Thyroid gland (tissue), 4 donors: ENCODE measurements around the gene HMCN2. TPM values are rescaled to one million over a fixed set of nuclear protein-coding genes. Genes with fewer than 3 reads are reported as not detected.

Source experiments
- DNase-seq, 2 donors: peaks; one replicate each; pipeline ENCODE4 v3.0.0-alpha.2; 2019
- H3K27ac ChIP-seq, 3 donors: fragments of 200-600 bp; sonication (generic); 1 replicate in 2 of 3; 2 replicates in 1 of 3; pipeline ENCODE4 v1.5.1; 2016 to 2019; ENCODE audit warnings: mild to moderate bottlenecking in 1 of 3, moderate library complexity in 1 of 3
- H3K27me3 ChIP-seq: fragments of 200-600 bp; sonication (generic); one replicate; pipeline ENCODE4 v1.5.1; 2019
- H3K36me3 ChIP-seq, 2 donors: fragments of 200-600 bp; sonication (generic); one replicate each; pipeline ENCODE4 v1.5.1; 2016 to 2019
- H3K4me1 ChIP-seq, 2 donors: fragments of 200-600 bp; sonication (generic); one replicate each; pipeline ENCODE4 v1.5.1; 2017 to 2019
- H3K4me3 ChIP-seq, 3 donors: fragments of 200-600 bp; sonication (generic); replicated peaks in 1 of 3; 1 replicate in 2 of 3; 2 replicates in 1 of 3; pipeline ENCODE4 v1.5.1; 2016; ENCODE audit warnings: mild to moderate bottlenecking in 1 of 3
- H3K9me3 ChIP-seq: fragments of 200-600 bp; sonication (generic); one replicate; pipeline ENCODE4 v1.5.1; 2017
- POLR2A ChIP-seq, 2 donors: fragments of 450-650 bp; IDR thresholded peaks; one replicate each; pipeline ENCODE4 v1.6.1; 2017; ENCODE audit warnings: antibody characterized with exemption in 2 of 2, mild to moderate bottlenecking in 2 of 2, moderate library complexity in 1 of 2
- WGBS, 2 donors: methylation state at CpG; one replicate each; pipeline ENCODE4 v1.1.5; 2017; 5-methylcytosine and 5-hydroxymethylcytosine counted together
- intact Hi-C: fragments of 100-400 bp; cut with DNase I; formaldehyde crosslinking; loops from one replicate; pipeline ENCODE4 v1.15.1; 2023
- total RNA-seq, 4 donors: library from RNA; depleted of rRNA; stranded (reverse); fragments of >200 nt; gene quantifications; one replicate each; pipeline ENCODE4 v1.2.3, GENCODE V29; 2016
- TF ChIP-seq, protein P1 (sequence below), 6 experiments: fragments of 200-600 bp in 3 of 6; fragments of 450-650 bp in 3 of 6; sonication (generic) in 3 of 6; IDR thresholded peaks; one replicate each; pipeline ENCODE4 v1.5.1; 2016 to 2019; ENCODE audit warnings: antibody characterized with exemption in 6 of 6, mild to moderate bottlenecking in 2 of 6, inconsistent platforms in 1 of 6, moderate library complexity in 1 of 6

Gene HMCN2
- total RNA-seq, 4 donors from 2014 or later, result 1.7 to 5.5 (median 3.5) TPM

DNA sequence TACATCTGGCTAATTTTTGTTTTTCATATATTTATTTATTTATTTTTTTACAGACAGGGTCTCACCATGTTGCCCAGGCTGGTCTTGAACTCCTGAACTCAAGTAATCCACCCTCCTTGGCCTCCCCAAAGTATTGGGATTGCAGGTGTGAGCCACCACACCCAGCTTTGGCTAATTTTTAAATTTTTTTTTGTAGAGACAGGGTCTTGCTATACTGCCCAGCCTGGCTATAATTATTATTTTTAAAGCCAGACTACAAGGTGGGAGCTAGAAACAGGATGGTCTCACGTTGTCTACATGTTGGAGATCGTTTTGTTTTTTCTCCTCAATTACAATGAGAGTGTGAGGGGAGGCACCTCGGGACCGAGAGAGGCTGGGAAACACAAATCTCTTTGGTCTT is 203.0 kb downstream of the HMCN2 start:
- no peak for DNase-seq
- Histone ChIP-seq H3K36me3 (peaks cover 12 to 14% of the 10 kb centered on the region in 2 donors), H3K27ac (no peak overlapping the region), H3K9me3 (no peaks in the 10 kb centered on the region), H3K4me1 (no peaks in the 10 kb centered on the region), H3K4me3 (no peak overlapping the region), H3K27me3 (no peaks in the 10 kb centered on the region)
- intact Hi-C loops, result no loop called here
- TF ChIP-seq, protein P1, sequence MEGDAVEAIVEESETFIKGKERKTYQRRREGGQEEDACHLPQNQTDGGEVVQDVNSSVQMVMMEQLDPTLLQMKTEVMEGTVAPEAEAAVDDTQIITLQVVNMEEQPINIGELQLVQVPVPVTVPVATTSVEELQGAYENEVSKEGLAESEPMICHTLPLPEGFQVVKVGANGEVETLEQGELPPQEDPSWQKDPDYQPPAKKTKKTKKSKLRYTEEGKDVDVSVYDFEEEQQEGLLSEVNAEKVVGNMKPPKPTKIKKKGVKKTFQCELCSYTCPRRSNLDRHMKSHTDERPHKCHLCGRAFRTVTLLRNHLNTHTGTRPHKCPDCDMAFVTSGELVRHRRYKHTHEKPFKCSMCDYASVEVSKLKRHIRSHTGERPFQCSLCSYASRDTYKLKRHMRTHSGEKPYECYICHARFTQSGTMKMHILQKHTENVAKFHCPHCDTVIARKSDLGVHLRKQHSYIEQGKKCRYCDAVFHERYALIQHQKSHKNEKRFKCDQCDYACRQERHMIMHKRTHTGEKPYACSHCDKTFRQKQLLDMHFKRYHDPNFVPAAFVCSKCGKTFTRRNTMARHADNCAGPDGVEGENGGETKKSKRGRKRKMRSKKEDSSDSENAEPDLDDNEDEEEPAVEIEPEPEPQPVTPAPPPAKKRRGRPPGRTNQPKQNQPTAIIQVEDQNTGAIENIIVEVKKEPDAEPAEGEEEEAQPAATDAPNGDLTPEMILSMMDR (IDR thresholded peaks at IDR 0.05), result no peak
- TF ChIP-seq POLR2A (IDR thresholded peaks at IDR 0.05), result no peak
- 78 to 80% methylated on average over 4 of the region's 4 CpGs for WGBS, 2 donors

DNA sequence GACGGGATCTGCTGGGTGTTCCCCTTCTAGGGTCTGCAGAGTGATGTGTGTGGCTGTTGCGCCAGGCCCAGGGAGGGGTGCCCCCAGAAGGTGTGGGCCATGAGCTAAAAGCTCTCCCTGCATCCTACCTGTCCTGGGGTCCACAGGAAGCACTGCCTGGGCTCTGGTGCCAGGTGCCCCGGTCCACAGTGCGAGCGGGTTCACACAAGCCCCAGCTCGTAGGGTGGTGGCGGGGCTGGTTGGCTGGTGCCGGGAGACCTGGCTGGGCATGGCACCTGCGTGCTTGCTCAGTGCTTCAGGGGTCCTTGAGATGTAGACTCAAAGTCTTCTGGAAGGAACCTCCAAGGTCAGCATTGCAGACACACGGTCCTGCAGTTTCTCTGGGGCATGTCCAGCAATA is 204.7 kb downstream of the HMCN2 start:
- no peaks in the 10 kb centered on the region for H3K4me1 ChIP-seq
- intact Hi-C loops, result no loop called here
- H3K27me3 ChIP-seq, result no peaks in the 10 kb centered on the region
- H3K9me3 ChIP-seq, result no peaks in the 10 kb centered on the region
- H3K4me3 ChIP-seq, result no peak overlapping the region
- H3K36me3 ChIP-seq, result peaks cover 8 to 14% of the 10 kb centered on the region in 2 donors
- no peak overlapping the region for H3K27ac ChIP-seq
- WGBS, 2 donors, result 98 to 100% methylated on average over 2 to 9 of the region's 10 CpGs
- DNase-seq, result no peak
- TF ChIP-seq POLR2A (IDR thresholded peaks at IDR 0.05), result no peak
- TF ChIP-seq, protein P1 (IDR thresholded peaks at IDR 0.05), result no peak

DNA sequence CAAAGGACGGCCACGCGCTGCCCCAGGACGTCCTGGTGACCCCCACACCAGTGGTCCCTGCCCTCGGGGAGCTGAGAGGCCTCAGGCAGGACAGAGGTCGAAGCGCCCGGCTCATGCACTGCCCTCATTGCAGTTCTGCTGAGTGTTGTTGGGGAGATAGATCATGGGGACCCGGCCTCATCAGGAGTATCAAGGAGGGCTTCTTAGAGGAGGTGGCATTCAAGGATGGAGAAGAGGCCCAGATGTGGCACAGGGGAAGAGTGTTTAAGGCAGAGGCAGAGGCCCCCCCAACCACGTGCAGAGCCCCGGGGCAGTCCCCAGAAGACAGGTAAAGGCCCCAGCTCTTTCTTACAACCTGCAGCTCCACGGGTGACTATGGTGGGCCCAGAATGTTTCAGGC is 205.4 kb downstream of the HMCN2 start:
- Histone ChIP-seq H3K4me3 (no peak overlapping the region), H3K36me3 (peaks cover 8 to 14% of the 10 kb centered on the region in 2 donors), H3K27ac (no peak overlapping the region), H3K4me1 (no peaks in the 10 kb centered on the region), H3K9me3 (no peaks in the 10 kb centered on the region), H3K27me3 (no peaks in the 10 kb centered on the region)
- DNase-seq, result no peak
- TF ChIP-seq POLR2A (IDR thresholded peaks at IDR 0.05), result no peak
- intact Hi-C loops, result no loop called here
- WGBS, 2 donors, result 86 to 93% methylated on average over 7 to 12 of the region's 12 CpGs

DNA sequence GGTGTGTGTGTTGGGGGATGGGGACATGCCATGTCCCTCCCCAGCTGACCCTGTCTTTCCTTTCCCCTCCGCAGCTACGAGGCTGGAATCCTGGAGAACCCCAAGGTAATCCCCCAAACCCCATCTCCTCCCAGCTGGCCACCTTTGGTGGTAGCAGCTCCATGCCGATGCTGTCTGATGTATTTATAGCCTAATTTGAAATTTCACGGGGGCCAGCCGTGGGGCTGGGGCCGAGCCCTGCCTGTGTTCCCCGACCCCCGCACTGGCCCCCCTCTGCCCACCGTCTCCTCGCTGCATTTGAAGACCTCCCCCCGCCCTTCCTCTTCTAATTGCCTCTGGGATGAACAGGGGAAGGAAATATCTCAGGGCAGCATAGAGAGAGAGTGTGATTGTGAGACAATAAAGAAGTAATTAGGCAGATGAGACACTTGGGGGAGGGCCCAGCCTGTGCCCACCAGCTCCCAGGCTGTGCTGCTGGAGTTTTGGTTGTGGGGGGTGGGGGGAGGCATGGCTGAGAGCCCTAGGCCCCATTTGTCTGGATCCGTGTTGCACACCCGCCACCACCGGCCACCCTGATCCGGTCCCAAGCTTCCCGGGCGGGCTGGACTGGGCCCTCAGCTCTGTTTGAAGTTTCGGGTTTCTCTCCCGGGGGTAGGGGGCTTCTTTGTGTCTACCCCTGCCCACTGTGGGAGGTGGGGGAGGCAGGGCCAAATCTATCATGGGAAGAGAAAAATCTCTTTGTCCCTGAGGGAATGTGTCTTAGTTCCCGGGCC is 206.0 kb downstream of the HMCN2 start:
- TF ChIP-seq, protein P1 (IDR thresholded peaks at IDR 0.05), result no peak
- TF ChIP-seq POLR2A (IDR thresholded peaks at IDR 0.05), result no peak
- 76 to 84% methylated on average over 16 to 20 of the region's 20 CpGs for WGBS, 2 donors
- H3K36me3 ChIP-seq, result peaks cover 8 to 14% of the 10 kb centered on the region in 2 donors
- no peak overlapping the region for H3K27ac ChIP-seq
- no peak overlapping the region for H3K4me3 ChIP-seq
- no peak for DNase-seq
- H3K27me3 ChIP-seq, result no peaks in the 10 kb centered on the region
- no peaks in the 10 kb centered on the region for H3K9me3 ChIP-seq
- no peaks in the 10 kb centered on the region for H3K4me1 ChIP-seq
- intact Hi-C loops, result no loop called here

DNA sequence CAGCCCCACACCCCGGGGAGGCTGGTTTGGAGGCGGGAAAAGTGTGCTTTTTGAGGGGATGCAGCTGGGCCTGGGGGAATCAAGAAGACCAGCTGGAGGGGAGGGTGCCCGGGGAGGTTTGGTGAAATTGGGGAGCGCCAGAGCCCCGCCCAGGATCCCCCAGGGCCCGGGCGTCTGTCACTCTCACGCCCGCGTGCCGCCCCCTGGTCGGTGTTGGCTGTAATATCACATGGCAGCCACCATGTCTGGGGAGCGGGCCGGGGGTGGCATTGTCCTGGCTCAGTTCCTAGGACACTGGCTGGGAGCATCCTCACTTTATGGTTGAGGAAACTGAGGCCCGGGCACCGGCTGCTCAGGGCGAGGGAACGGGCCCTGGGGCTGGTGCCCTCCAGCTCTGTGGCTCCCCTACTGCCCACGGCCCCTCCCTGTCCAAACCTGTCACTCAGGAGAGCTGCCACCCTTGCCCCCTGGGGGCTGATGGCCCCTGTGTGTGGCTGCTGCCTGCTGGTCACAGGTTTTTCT is 206.7 kb downstream of the HMCN2 start:
- no peak overlapping the region for H3K27ac ChIP-seq
- H3K27me3 ChIP-seq, result no peaks in the 10 kb centered on the region
- no peak overlapping the region for H3K4me3 ChIP-seq
- intact Hi-C loops, result no loop called here
- WGBS, 2 donors, result 86 to 89% methylated on average over 6 to 19 of the region's 19 CpGs
- peaks cover 8 to 10% of the 10 kb centered on the region in 2 donors for H3K36me3 ChIP-seq
- no peaks in the 10 kb centered on the region for H3K9me3 ChIP-seq
- no peak for DNase-seq
- TF ChIP-seq, protein P1 (IDR thresholded peaks at IDR 0.05), result no peak
- no peak for TF ChIP-seq POLR2A (IDR thresholded peaks at IDR 0.05)
- no peaks in the 10 kb centered on the region for H3K4me1 ChIP-seq
